Liver (tissue), 9 donors: ENCODE measurements around the gene CARM1. TPM values are rescaled to one million over a fixed set of nuclear protein-coding genes. Genes with fewer than 3 reads are reported as not detected.

ENCODE experiments used
- DNase-seq: peaks from one replicate; pipeline ENCODE4 v3.0.0-alpha.2; 2017; ENCODE audit warnings: low spot score
- H3K27ac ChIP-seq, 2 donors: one replicate each; pipeline ENCODE4 v1.7.0; 2013; ENCODE audit warnings: inconsistent platforms in 2 of 2, low read length in 2 of 2, control low read depth in 1 of 2, low read depth in 1 of 2, mild to moderate bottlenecking in 1 of 2
- H3K27me3 ChIP-seq, 4 donors: one replicate each; pipeline versions ENCODE4 v1.6.1 to v1.7.0; 2013; ENCODE audit warnings: low read length in 3 of 4, inconsistent platforms in 1 of 4, mild to moderate bottlenecking in 1 of 4, moderate library complexity in 1 of 4; ENCODE audit not compliant: control insufficient read depth in 4 of 4, insufficient read depth in 4 of 4
- H3K36me3 ChIP-seq, 4 donors: one replicate each; pipeline versions ENCODE4 v1.6.1 to v1.7.0; 2013; ENCODE audit warnings: low read length in 3 of 4, mild to moderate bottlenecking in 3 of 4, low read depth in 1 of 4, moderate library complexity in 1 of 4; ENCODE audit not compliant: control insufficient read depth in 4 of 4, insufficient read depth in 3 of 4
- H3K4me1 ChIP-seq, 4 donors: one replicate each; pipeline versions ENCODE4 v1.6.1 to v1.7.0; 2013; ENCODE audit warnings: low read length in 3 of 4, mild to moderate bottlenecking in 3 of 4, moderate library complexity in 1 of 4; ENCODE audit not compliant: control insufficient read depth in 4 of 4, insufficient read depth in 4 of 4
- H3K4me3 ChIP-seq, 3 donors: one replicate each; pipeline versions ENCODE4 v1.6.1 to v1.7.0; 2013; ENCODE audit warnings: low read length in 3 of 3, control low read depth in 1 of 3, low read depth in 1 of 3, mild to moderate bottlenecking in 1 of 3
- H3K9ac ChIP-seq, 2 donors: one replicate each; pipeline ENCODE4 v1.7.0; 2013; ENCODE audit warnings: low read length in 2 of 2, mild to moderate bottlenecking in 2 of 2, moderate library complexity in 2 of 2, control low read depth in 1 of 2, low read depth in 1 of 2
- H3K9me3 ChIP-seq, 4 donors: one replicate each; pipeline versions ENCODE4 v1.6.1 to v1.7.0; 2013; ENCODE audit warnings: low read length in 3 of 4; ENCODE audit not compliant: control insufficient read depth in 4 of 4
- EGR1 ChIP-seq, 2 donors: IDR thresholded peaks; 2 replicates each; pipeline ENCODE4 v1.6.1; 2016 to 2018; ENCODE audit warnings: antibody characterized with exemption in 2 of 2, low read depth in 2 of 2
- FOXA2 ChIP-seq: IDR thresholded peaks from 2 replicates; pipeline ENCODE4 v1.6.1; 2016; ENCODE audit warnings: antibody characterized with exemption
- GABPA ChIP-seq, 2 donors: IDR thresholded peaks in 1 of 2; conservative IDR thresholded peaks in 1 of 2; 2 replicates each; pipeline ENCODE4 v1.6.1; 2016; ENCODE audit warnings: antibody characterized with exemption in 2 of 2, mild to moderate bottlenecking in 1 of 2, moderate library complexity in 1 of 2
- HNF4A ChIP-seq, 2 donors: conservative IDR thresholded peaks; 2 replicates each; pipeline ENCODE4 v1.6.1; 2016; ENCODE audit warnings: antibody characterized with exemption in 2 of 2, mild to moderate bottlenecking in 2 of 2
- HNF4G ChIP-seq: IDR thresholded peaks from 2 replicates; pipeline ENCODE4 v1.6.1; 2016; ENCODE audit warnings: antibody characterized with exemption
- JUND ChIP-seq, 2 donors: IDR thresholded peaks; 2 replicates each; pipeline ENCODE4 v1.6.1; 2016; ENCODE audit warnings: antibody characterized with exemption in 2 of 2
- NR2F2 ChIP-seq: IDR thresholded peaks from 2 replicates; pipeline ENCODE4 v1.6.1; 2016; ENCODE audit warnings: antibody characterized with exemption
- RAD21 ChIP-seq, 2 donors: IDR thresholded peaks; 2 replicates each; pipeline ENCODE4 v1.6.1; 2016; ENCODE audit warnings: antibody characterized with exemption in 2 of 2, mild to moderate bottlenecking in 2 of 2
- RXRA ChIP-seq, 2 donors: IDR thresholded peaks; 2 replicates each; pipeline ENCODE4 v1.6.1; 2017 to 2018; ENCODE audit warnings: antibody characterized with exemption in 2 of 2, mild to moderate bottlenecking in 1 of 2
- SP1 ChIP-seq: IDR thresholded peaks from 2 replicates; pipeline ENCODE4 v1.6.1; 2018; ENCODE audit warnings: antibody characterized with exemption, mild to moderate bottlenecking
- TAF1 ChIP-seq: conservative IDR thresholded peaks from 2 replicates; pipeline ENCODE4 v1.6.1; 2016; ENCODE audit warnings: antibody characterized with exemption, mild to moderate bottlenecking
- YY1 ChIP-seq: IDR thresholded peaks from 2 replicates; pipeline ENCODE4 v1.6.1; 2016; ENCODE audit warnings: antibody characterized with exemption, mild to moderate bottlenecking
- WGBS: extraction: QIAGEN DNeasy Blood & Tissue Kit; methylation state at CpG from one replicate; pipeline ENCODE4 v1.1.7; 2013; 5-methylcytosine and 5-hydroxymethylcytosine counted together
- polyA plus RNA-seq, 2 donors: library from polyadenylated mRNA; stranded (reverse) in 1 of 2; unstranded in 1 of 2; fragments of 200-250 nt in 1 of 2; fragments of >200 nt in 1 of 2; fragmentation: Nextera tagmentation in 1 of 2; extraction: Ambion mirVana in 1 of 2; gene quantifications; one replicate each; pipeline versions ENCODE4 v1.2.1 to v1.2.3, GENCODE V29; 2013 to 2015
- total RNA-seq, 2 donors: library from RNA; depleted of rRNA; stranded (reverse); fragments of >200 nt; gene quantifications; one replicate each; pipeline ENCODE4 v1.2.3, GENCODE V29; 2014
- TF ChIP-seq, protein P1 (sequence below): IDR thresholded peaks from 2 replicates; pipeline ENCODE4 v1.6.1; 2016; ENCODE audit warnings: antibody characterized with exemption
- TF ChIP-seq, protein P2 (sequence below): fragments of 150-350 bp; IDR thresholded peaks from 2 replicates; pipeline ENCODE4 v1.5.1; 2017; ENCODE audit warnings: improper control_type of control experiment, low read depth, low read length; ENCODE audit not compliant: missing input control
- TF ChIP-seq, protein P3 (sequence below): IDR thresholded peaks from 2 replicates; pipeline ENCODE4 v1.6.1; 2016; ENCODE audit warnings: antibody characterized with exemption
- TF ChIP-seq, protein P4 (sequence below): IDR thresholded peaks from 2 replicates; pipeline ENCODE4 v1.6.1; 2016; ENCODE audit warnings: antibody characterized with exemption
- TF ChIP-seq, protein P5 (sequence below): IDR thresholded peaks from 2 replicates; pipeline ENCODE4 v1.6.1; 2016; ENCODE audit warnings: antibody characterized with exemption, mild to moderate bottlenecking
- donor health status: healthy.
- donor health status: healthy.
- donor health status: healthy.
- donor health status: healthy.
- donor health status: healthy.

CARM1 gene
- total and polyA plus RNA-seq, 4 donors = 5.1 to 18.3 (median 15.1) TPM

DNA sequence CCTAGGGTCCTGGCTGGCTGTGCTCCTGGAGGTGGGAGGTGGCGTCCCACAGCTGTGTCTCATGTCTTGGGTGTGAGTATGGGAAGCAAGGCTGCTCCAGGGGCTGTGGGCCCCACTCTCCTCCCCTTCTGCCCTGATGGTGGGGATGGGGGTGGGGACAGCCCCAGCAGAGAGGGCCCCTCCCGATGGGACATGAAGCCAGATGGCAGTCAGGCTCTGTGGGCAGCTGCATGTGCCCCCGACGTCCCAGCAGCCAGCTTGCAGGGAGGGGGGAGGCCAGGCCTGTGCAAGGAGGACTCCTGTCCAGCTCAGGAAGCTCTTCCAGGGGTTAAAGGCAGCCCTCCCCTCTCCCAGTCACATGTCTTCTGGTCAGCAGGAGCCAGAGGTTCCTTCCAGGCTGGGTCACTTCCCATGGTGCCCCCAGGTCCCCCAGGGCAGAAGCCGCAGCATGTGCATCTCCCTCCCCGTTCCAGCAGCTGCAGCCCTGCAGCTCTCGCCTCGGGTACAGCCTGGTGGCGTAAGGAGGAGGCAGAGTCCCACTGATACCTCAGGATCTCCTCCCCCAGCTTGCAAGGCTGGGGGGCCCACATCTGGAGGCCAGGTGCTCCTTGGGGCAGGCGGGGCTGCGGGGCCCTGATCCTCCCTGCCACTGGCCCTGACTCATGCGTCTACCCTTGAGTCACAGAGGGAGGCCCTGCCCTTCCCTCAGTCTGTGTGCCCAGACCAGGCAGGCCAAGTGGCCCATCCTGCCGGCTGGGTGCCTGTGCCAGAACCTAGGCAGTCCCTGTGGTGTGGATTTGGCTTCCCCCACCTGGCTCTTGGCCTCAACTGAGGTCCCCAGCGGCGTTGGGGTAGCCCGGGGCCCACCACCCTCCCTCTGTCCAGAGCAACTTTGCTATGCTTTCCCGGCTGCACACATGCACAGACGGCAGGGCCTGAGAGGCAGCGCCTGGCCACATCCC is 44.1 kb downstream of the CARM1 start:
- TF ChIP-seq, protein P1, sequence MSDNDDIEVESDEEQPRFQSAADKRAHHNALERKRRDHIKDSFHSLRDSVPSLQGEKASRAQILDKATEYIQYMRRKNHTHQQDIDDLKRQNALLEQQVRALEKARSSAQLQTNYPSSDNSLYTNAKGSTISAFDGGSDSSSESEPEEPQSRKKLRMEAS = no peak
- TF ChIP-seq JUND (IDR thresholded peaks at IDR 0.05) = no peak
- TF ChIP-seq FOXA2 = no peak
- TF ChIP-seq YY1 = no peak
- TF ChIP-seq, protein P2, sequence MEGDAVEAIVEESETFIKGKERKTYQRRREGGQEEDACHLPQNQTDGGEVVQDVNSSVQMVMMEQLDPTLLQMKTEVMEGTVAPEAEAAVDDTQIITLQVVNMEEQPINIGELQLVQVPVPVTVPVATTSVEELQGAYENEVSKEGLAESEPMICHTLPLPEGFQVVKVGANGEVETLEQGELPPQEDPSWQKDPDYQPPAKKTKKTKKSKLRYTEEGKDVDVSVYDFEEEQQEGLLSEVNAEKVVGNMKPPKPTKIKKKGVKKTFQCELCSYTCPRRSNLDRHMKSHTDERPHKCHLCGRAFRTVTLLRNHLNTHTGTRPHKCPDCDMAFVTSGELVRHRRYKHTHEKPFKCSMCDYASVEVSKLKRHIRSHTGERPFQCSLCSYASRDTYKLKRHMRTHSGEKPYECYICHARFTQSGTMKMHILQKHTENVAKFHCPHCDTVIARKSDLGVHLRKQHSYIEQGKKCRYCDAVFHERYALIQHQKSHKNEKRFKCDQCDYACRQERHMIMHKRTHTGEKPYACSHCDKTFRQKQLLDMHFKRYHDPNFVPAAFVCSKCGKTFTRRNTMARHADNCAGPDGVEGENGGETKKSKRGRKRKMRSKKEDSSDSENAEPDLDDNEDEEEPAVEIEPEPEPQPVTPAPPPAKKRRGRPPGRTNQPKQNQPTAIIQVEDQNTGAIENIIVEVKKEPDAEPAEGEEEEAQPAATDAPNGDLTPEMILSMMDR = no peak
- no peak for TF ChIP-seq TAF1
- TF ChIP-seq SP1 = no peak
- TF ChIP-seq, protein P3, sequence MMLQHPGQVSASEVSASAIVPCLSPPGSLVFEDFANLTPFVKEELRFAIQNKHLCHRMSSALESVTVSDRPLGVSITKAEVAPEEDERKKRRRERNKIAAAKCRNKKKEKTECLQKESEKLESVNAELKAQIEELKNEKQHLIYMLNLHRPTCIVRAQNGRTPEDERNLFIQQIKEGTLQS = no peak
- no peak for TF ChIP-seq HNF4G
- no peak for TF ChIP-seq EGR1 (IDR thresholded peaks at IDR 0.05; ENCODE audit: low read depth in 2 of 2)
- no peak for TF ChIP-seq RAD21 (IDR thresholded peaks at IDR 0.05)
- TF ChIP-seq, protein P4, sequence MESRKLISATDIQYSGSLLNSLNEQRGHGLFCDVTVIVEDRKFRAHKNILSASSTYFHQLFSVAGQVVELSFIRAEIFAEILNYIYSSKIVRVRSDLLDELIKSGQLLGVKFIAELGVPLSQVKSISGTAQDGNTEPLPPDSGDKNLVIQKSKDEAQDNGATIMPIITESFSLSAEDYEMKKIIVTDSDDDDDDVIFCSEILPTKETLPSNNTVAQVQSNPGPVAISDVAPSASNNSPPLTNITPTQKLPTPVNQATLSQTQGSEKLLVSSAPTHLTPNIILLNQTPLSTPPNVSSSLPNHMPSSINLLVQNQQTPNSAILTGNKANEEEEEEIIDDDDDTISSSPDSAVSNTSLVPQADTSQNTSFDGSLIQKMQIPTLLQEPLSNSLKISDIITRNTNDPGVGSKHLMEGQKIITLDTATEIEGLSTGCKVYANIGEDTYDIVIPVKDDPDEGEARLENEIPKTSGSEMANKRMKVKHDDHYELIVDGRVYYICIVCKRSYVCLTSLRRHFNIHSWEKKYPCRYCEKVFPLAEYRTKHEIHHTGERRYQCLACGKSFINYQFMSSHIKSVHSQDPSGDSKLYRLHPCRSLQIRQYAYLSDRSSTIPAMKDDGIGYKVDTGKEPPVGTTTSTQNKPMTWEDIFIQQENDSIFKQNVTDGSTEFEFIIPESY = no peak
- Histone ChIP-seq H3K9ac (no peak overlapping the region), H3K4me1 (no peaks in the 10 kb centered on the region), H3K27ac (no peak overlapping the region), H3K9me3 (no peaks in the 10 kb centered on the region), H3K27me3 (no peaks in the 10 kb centered on the region), H3K36me3 (peaks cover 3 to 36% (median 8%) of the 10 kb centered on the region in 4 donors), H3K4me3 (no peak overlapping the region)
- WGBS = 93% methylated on average over 19 of the region's 19 CpGs
- no peak for DNase-seq

DNA sequence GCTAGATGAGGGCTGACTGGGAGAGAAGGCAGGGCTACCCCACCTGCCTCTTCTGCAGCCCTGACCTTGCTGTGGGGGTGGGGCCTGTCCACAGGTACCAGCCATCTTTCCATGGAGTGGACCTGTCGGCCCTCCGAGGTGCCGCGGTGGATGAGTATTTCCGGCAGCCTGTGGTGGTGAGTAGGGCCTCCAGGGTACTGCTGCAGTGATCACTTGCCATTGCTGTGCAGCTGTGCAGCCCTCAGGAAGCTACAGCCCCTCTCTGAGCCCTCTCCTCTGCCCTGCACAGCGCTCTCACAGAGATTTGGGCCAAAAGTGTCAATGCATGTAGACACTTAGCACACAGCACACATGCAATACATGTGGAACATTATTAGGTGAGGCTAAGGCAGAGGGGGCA is 45.2 kb downstream of the CARM1 start:
- Histone ChIP-seq H3K27me3 (no peaks in the 10 kb centered on the region), H3K9ac (no peak overlapping the region), H3K4me3 (no peak overlapping the region), H3K27ac (no peak overlapping the region), H3K9me3 (no peaks in the 10 kb centered on the region), H3K4me1 (no peaks in the 10 kb centered on the region), H3K36me3 (peaks cover 2 to 42% (median 7%) of the 10 kb centered on the region in 4 donors)
- no peak for TF ChIP-seq RXRA (IDR thresholded peaks at IDR 0.05)
- TF ChIP-seq SP1 = no peak
- no peak for TF ChIP-seq HNF4A (conservative IDR thresholded peaks at IDR 0.05)
- no peak for TF ChIP-seq FOXA2
- TF ChIP-seq, protein P1 = no peak
- TF ChIP-seq NR2F2 = no peak
- TF ChIP-seq HNF4G = no peak
- TF ChIP-seq, protein P5, sequence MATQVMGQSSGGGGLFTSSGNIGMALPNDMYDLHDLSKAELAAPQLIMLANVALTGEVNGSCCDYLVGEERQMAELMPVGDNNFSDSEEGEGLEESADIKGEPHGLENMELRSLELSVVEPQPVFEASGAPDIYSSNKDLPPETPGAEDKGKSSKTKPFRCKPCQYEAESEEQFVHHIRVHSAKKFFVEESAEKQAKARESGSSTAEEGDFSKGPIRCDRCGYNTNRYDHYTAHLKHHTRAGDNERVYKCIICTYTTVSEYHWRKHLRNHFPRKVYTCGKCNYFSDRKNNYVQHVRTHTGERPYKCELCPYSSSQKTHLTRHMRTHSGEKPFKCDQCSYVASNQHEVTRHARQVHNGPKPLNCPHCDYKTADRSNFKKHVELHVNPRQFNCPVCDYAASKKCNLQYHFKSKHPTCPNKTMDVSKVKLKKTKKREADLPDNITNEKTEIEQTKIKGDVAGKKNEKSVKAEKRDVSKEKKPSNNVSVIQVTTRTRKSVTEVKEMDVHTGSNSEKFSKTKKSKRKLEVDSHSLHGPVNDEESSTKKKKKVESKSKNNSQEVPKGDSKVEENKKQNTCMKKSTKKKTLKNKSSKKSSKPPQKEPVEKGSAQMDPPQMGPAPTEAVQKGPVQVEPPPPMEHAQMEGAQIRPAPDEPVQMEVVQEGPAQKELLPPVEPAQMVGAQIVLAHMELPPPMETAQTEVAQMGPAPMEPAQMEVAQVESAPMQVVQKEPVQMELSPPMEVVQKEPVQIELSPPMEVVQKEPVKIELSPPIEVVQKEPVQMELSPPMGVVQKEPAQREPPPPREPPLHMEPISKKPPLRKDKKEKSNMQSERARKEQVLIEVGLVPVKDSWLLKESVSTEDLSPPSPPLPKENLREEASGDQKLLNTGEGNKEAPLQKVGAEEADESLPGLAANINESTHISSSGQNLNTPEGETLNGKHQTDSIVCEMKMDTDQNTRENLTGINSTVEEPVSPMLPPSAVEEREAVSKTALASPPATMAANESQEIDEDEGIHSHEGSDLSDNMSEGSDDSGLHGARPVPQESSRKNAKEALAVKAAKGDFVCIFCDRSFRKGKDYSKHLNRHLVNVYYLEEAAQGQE = no peak
- TF ChIP-seq, protein P4 = no peak
- TF ChIP-seq YY1 = no peak
- TF ChIP-seq, protein P2 = no peak
- no peak for TF ChIP-seq JUND (IDR thresholded peaks at IDR 0.05)
- no peak for TF ChIP-seq GABPA (IDR thresholded peaks at IDR 0.05 in 1 of 2, conservative IDR thresholded peaks at IDR 0.05 in 1 of 2)
- peak; percentile 28 for DNase-seq
- 96% methylated on average over 6 of the region's 6 CpGs for WGBS
